Esophagus (tissue), 2 donors: ENCODE data around the gene CHEK2. TPM values are rescaled to one million over a fixed set of nuclear protein-coding genes. Genes with fewer than 3 reads are reported as not detected.
"Not testable (repeated sequence)": the region's sequence is repeated elsewhere in the genome, so short reads cannot be mapped to it uniquely, and the experiment has no call there.

Experiments used
- H3K27ac ChIP-seq, 2 donors: one replicate each; pipeline ENCODE4 v1.5.1; 2013; ENCODE audit warnings: low read depth in 2 of 2, mild to moderate bottlenecking in 2 of 2, inconsistent platforms in 1 of 2, low read length in 1 of 2, moderate library complexity in 1 of 2
- H3K27me3 ChIP-seq, 2 donors: one replicate each; pipeline ENCODE4 v1.6.1; 2013; ENCODE audit warnings: low read length in 2 of 2, control low read depth in 1 of 2, mild to moderate bottlenecking in 1 of 2; ENCODE audit not compliant: insufficient read depth in 2 of 2, control insufficient read depth in 1 of 2
- H3K36me3 ChIP-seq, 2 donors: one replicate each; pipeline ENCODE4 v1.6.1; 2013; ENCODE audit warnings: low read length in 1 of 2; ENCODE audit not compliant: control insufficient read depth in 2 of 2, insufficient read depth in 2 of 2
- H3K4me1 ChIP-seq, 2 donors: one replicate each; pipeline ENCODE4 v1.6.1; 2013; ENCODE audit warnings: low read length in 1 of 2; ENCODE audit not compliant: control insufficient read depth in 2 of 2, insufficient read depth in 2 of 2
- H3K4me3 ChIP-seq, 2 donors: one replicate each; pipeline ENCODE4 v1.5.1; 2013; ENCODE audit warnings: low read length in 2 of 2, mild to moderate bottlenecking in 2 of 2, low read depth in 1 of 2, moderate library complexity in 1 of 2
- H3K9me3 ChIP-seq, 2 donors: one replicate each; pipeline ENCODE4 v1.6.1; 2013; ENCODE audit warnings: mild to moderate bottlenecking in 2 of 2, low read depth in 1 of 2, low read length in 1 of 2, moderate library complexity in 1 of 2; ENCODE audit not compliant: control insufficient read depth in 2 of 2, insufficient read depth in 1 of 2
- WGBS, 2 donors: extraction: QIAGEN DNeasy Blood & Tissue Kit; methylation state at CpG; one replicate each; pipeline ENCODE4 v1.1.7; 2013; 5-methylcytosine and 5-hydroxymethylcytosine counted together
- polyA plus RNA-seq, 2 donors: library from polyadenylated mRNA; stranded (reverse); fragments of 200-250 nt; gene quantifications; one replicate each; pipeline ENCODE4 v1.2.3, GENCODE V29; 2013
- donor health status: healthy with polysubstance abuse.
- donor health status: Bipolar disorder and iron deficiency.

The CHEK2 gene
- polyA plus RNA-seq, 2 donors, result 11.2 to 14.8 TPM

- not testable (repeated sequence) for H3K9me3 ChIP-seq, H3K4me1 ChIP-seq, H3K36me3 ChIP-seq, H3K27me3 ChIP-seq, H3K4me3 ChIP-seq, H3K27ac ChIP-seq
- 74 to 84% methylated on average over 7 of the region's 7 CpGs for WGBS, 2 donors
Measured at GRCh38 chr22:28678170-28678569, 63.5 kb downstream of the CHEK2 start.

- H3K27me3 ChIP-seq, result no peaks in the 10 kb centered on the region
- 66 to 71% methylated on average over 3 of the region's 3 CpGs for WGBS, 2 donors
Measured at GRCh38 chr22:28674121-28674563, 67.5 kb downstream of the CHEK2 start.

GRCh38 chr22:28670756-28671155, 70.9 kb downstream of the CHEK2 start:
- 73 to 94% methylated on average over 3 of the region's 3 CpGs for WGBS, 2 donors
- Histone ChIP-seq H3K4me1 (no peaks in the 10 kb centered on the region), H3K9me3 (no peaks in the 10 kb centered on the region), H3K36me3 (no peaks in the 10 kb centered on the region), H3K27ac (no peak overlapping the region), H3K4me3 (no peak overlapping the region), H3K27me3 (no peaks in the 10 kb centered on the region)

More at GRCh38 chr22:28674121-28674563, 67.5 kb downstream of the CHEK2 start:
- H3K27ac ChIP-seq, result no peak overlapping the region
- H3K4me3 ChIP-seq, result no peak overlapping the region
- no peaks in the 10 kb centered on the region for H3K4me1 ChIP-seq
- H3K36me3 ChIP-seq, result no peaks in the 10 kb centered on the region
- no peaks in the 10 kb centered on the region for H3K9me3 ChIP-seq

- Histone ChIP-seq H3K27ac (no peak overlapping the region), H3K36me3 (no peaks in the 10 kb centered on the region), H3K27me3 (no peaks in the 10 kb centered on the region), H3K4me1 (no peaks in the 10 kb centered on the region), H3K9me3 (no peaks in the 10 kb centered on the region), H3K4me3 (no peak overlapping the region)
- WGBS, 2 donors, result 78 to 86% methylated on average over 4 of the region's 4 CpGs
Measured at GRCh38 chr22:28670161-28670560, 71.5 kb downstream of the CHEK2 start.

GRCh38 chr22:28669387-28669786, 72.2 kb downstream of the CHEK2 start:
- WGBS, 2 donors, result 69% methylated on average over 2 of the region's 2 CpGs

GRCh38 chr22:28663569-28663942, 78.1 kb downstream of the CHEK2 start:
- not testable (repeated sequence) for H3K4me3 ChIP-seq
- no CpG with 5 or more reads among the region's 13 CpGs for WGBS, 2 donors

More at GRCh38 chr22:28669387-28669786, 72.2 kb downstream of the CHEK2 start:
- H3K27ac ChIP-seq, result no peak overlapping the region
- H3K9me3 ChIP-seq, result no peaks in the 10 kb centered on the region
- no peaks in the 10 kb centered on the region for H3K4me1 ChIP-seq
- no peak overlapping the region for H3K4me3 ChIP-seq
- no peaks in the 10 kb centered on the region for H3K27me3 ChIP-seq
- H3K36me3 ChIP-seq, result no peaks in the 10 kb centered on the region

GRCh38 chr22:28658448-28658847, 83.2 kb downstream of the CHEK2 start:
- no peak overlapping the region for H3K27ac ChIP-seq
- no peak overlapping the region for H3K4me3 ChIP-seq
- WGBS, 2 donors, result 80 to 88% methylated on average over 3 of the region's 3 CpGs
- no peaks in the 10 kb centered on the region for H3K27me3 ChIP-seq
- H3K4me1 ChIP-seq, result no peaks in the 10 kb centered on the region
- no peaks in the 10 kb centered on the region for H3K36me3 ChIP-seq
- H3K9me3 ChIP-seq, result no peaks in the 10 kb centered on the region

More at GRCh38 chr22:28663569-28663942, 78.1 kb downstream of the CHEK2 start:
- H3K27ac ChIP-seq, H3K9me3 ChIP-seq, H3K27me3 ChIP-seq, H3K36me3 ChIP-seq, H3K4me1 ChIP-seq: not testable (repeated sequence)

GRCh38 chr22:28656181-28656580, 85.4 kb downstream of the CHEK2 start:
- Histone ChIP-seq H3K4me1 (no peaks in the 10 kb centered on the region), H3K9me3 (no peaks in the 10 kb centered on the region), H3K27me3 (no peaks in the 10 kb centered on the region), H3K36me3 (no peaks in the 10 kb centered on the region), H3K4me3 (no peak overlapping the region), H3K27ac (no peak overlapping the region)
- WGBS, 2 donors, result 81% methylated on average over 3 of the region's 3 CpGs

GRCh38 chr22:28650463-28650862, 91.2 kb downstream of the CHEK2 start:
- H3K4me3 ChIP-seq, result no peak overlapping the region
- no peaks in the 10 kb centered on the region for H3K9me3 ChIP-seq
- H3K27ac ChIP-seq, result no peak overlapping the region
- no peaks in the 10 kb centered on the region for H3K27me3 ChIP-seq
- H3K4me1 ChIP-seq, result no peaks in the 10 kb centered on the region
- no peaks in the 10 kb centered on the region for H3K36me3 ChIP-seq

GRCh38 chr22:28648792-28649191, 92.8 kb downstream of the CHEK2 start:
- Histone ChIP-seq H3K9me3 (no peaks in the 10 kb centered on the region), H3K4me1 (no peaks in the 10 kb centered on the region), H3K27ac (no peak overlapping the region), H3K27me3 (no peaks in the 10 kb centered on the region), H3K36me3 (no peaks in the 10 kb centered on the region), H3K4me3 (no peak overlapping the region)
- WGBS, 2 donors, result 94 to 97% methylated on average over 4 of the region's 4 CpGs
